SKM-1 treated with dmso at 0.1 percent for 144 hours (cell line): ENCODE results near the gene ST3GAL3.

Source experiments
- DNase-seq: peaks from one replicate; lab custom pipeline; 2025; ENCODE audit not compliant: unreplicated experiment; lab: John Stamatoyannopoulos, UW

Gene ST3GAL3

GRCh38 chr1:43707190-43708001 is at the start of gene ST3GAL3:
Gene ST3GAL3 (plus strand): TSS chr1:43707536. CDS start chr1:43736263, 28,727 bp downstream.
- peak; percentile 89 for DNase-seq

GRCh38 chr1:43659212-43660166 is 47.8 kb upstream of the ST3GAL3 start:
- DNase-seq, result no peak

GRCh38 chr1:43660355-43660754 is 47.0 kb upstream of the ST3GAL3 start:
- no peak for DNase-seq

- no peak for DNase-seq
Observed at GRCh38 chr1:43664369-43664768, 43.0 kb upstream of the ST3GAL3 start.

- DNase-seq, result no peak
Observed at GRCh38 chr1:43666608-43667007, 40.7 kb upstream of the ST3GAL3 start.

- DNase-seq, result no peak
Observed at GRCh38 chr1:43668956-43669355, 38.4 kb upstream of the ST3GAL3 start.

GRCh38 chr1:43669878-43670277 is 37.5 kb upstream of the ST3GAL3 start:
- no peak for DNase-seq

GRCh38 chr1:43671193-43671592 is 36.1 kb upstream of the ST3GAL3 start:
- DNase-seq, result no peak

GRCh38 chr1:43671626-43672330 is 35.6 kb upstream of the ST3GAL3 start:
- DNase-seq, result no peak

- DNase-seq, result no peak
Observed at GRCh38 chr1:43673261-43673660, 34.1 kb upstream of the ST3GAL3 start.

GRCh38 chr1:43678940-43679339 is 28.4 kb upstream of the ST3GAL3 start:
- DNase-seq, result no peak

GRCh38 chr1:43683560-43683959 is 23.8 kb upstream of the ST3GAL3 start:
- DNase-seq, result no peak

- no peak for DNase-seq
Observed at GRCh38 chr1:43686801-43687200, 20.5 kb upstream of the ST3GAL3 start.

GRCh38 chr1:43687301-43688108 is 19.8 kb upstream of the ST3GAL3 start:
- DNase-seq, result no peak

GRCh38 chr1:43688109-43688387 is 19.3 kb upstream of the ST3GAL3 start:
- DNase-seq, result no peak

GRCh38 chr1:43688594-43689000 is 18.7 kb upstream of the ST3GAL3 start:
- no peak for DNase-seq

- no peak for DNase-seq
Observed at GRCh38 chr1:43689289-43689688, 18.0 kb upstream of the ST3GAL3 start.

GRCh38 chr1:43691871-43692815 is 15.2 kb upstream of the ST3GAL3 start:
- DNase-seq, result no peak

- no peak for DNase-seq
Observed at GRCh38 chr1:43693371-43693770, 14.0 kb upstream of the ST3GAL3 start.

GRCh38 chr1:43699281-43699680 is 8.1 kb upstream of the ST3GAL3 start:
- no peak for DNase-seq
